GM21390 (cell line): Measurements from ENCODE around the gene PELI2.

Experiments
- ATAC-seq: cut with Tn5 transposase; IDR thresholded peaks from one replicate; pipeline ENCODE4 v1.9.1; 2021; ENCODE audit not compliant: unreplicated experiment

PELI2 gene

GRCh38 chr14:56118611-56119181 lies 485 bp downstream of the PELI2 start:
- peak; percentile 19 for ATAC-seq

GRCh38 chr14:56119201-56119981 lies 1.2 kb downstream of the PELI2 start:
- ATAC-seq, result no peak

GRCh38 chr14:56120091-56120691 lies 2.0 kb downstream of the PELI2 start:
- no peak for ATAC-seq

GRCh38 chr14:56121816-56122215 lies 3.6 kb downstream of the PELI2 start:
- no peak for ATAC-seq

GRCh38 chr14:56122301-56122700 lies 4.1 kb downstream of the PELI2 start:
- ATAC-seq, result no peak

GRCh38 chr14:56124327-56124726 lies 6.1 kb downstream of the PELI2 start:
- no peak for ATAC-seq

- no peak for ATAC-seq
These were observed 7.8 kb downstream of the PELI2 start for GRCh38 chr14:56125772-56126636.

- no peak for ATAC-seq
These were observed 8.4 kb downstream of the PELI2 start for GRCh38 chr14:56126637-56126913.

GRCh38 chr14:56127156-56127555 lies 8.9 kb downstream of the PELI2 start:
- no peak for ATAC-seq

GRCh38 chr14:56129092-56129491 lies 10.9 kb downstream of the PELI2 start:
- ATAC-seq, result no peak

GRCh38 chr14:56129933-56130332 lies 11.7 kb downstream of the PELI2 start:
- no peak for ATAC-seq

GRCh38 chr14:56131004-56131864 lies 13.0 kb downstream of the PELI2 start:
- no peak for ATAC-seq

GRCh38 chr14:56131865-56132833 lies 13.9 kb downstream of the PELI2 start:
- no peak for ATAC-seq

- ATAC-seq, result no peak
These were observed 15.3 kb downstream of the PELI2 start for GRCh38 chr14:56133547-56133946.

- ATAC-seq, result no peak
These were observed 16.8 kb downstream of the PELI2 start for GRCh38 chr14:56135001-56135400.

- ATAC-seq, result no peak
These were observed 17.5 kb downstream of the PELI2 start for GRCh38 chr14:56135668-56136067.

GRCh38 chr14:56136571-56137452 lies 18.6 kb downstream of the PELI2 start:
- ATAC-seq, result no peak

- no peak for ATAC-seq
These were observed 19.2 kb downstream of the PELI2 start for GRCh38 chr14:56137453-56137807.

GRCh38 chr14:56137849-56138248 lies 19.6 kb downstream of the PELI2 start:
- ATAC-seq, result no peak
